Myocyte (in vitro differentiated cells): Measurements from ENCODE around the gene KIF16B. TPM values are rescaled to one million over a fixed set of nuclear protein-coding genes. Genes with fewer than 3 reads are reported as not detected.
"Not testable (repeated sequence)": the region's sequence is repeated elsewhere in the genome, so short reads cannot be mapped to it uniquely, and the experiment has no call there.

Source experiments
- DNase-seq: peaks from one replicate; pipeline ENCODE4 v3.0.0-alpha.2; 2012; ENCODE audit warnings: low read depth
- total RNA-seq: library from RNA; depleted of rRNA; stranded (reverse); fragments of >200 nt; gene quantifications from 2 replicates; pipeline ENCODE4 v1.2.3, GENCODE V29; 2014

Gene KIF16B
- total RNA-seq, 1 donor from 2014 or later: 16.0 TPM

GRCh38 chr20:16522651-16523050, 50.6 kb downstream of the KIF16B start:
- not testable (repeated sequence) for DNase-seq

GRCh38 chr20:16520154-16520553, 53.1 kb downstream of the KIF16B start:
- no peak for DNase-seq

- not testable (repeated sequence) for DNase-seq
Observed at GRCh38 chr20:16519673-16520072, 53.6 kb downstream of the KIF16B start.

- DNase-seq: no peak
Observed at GRCh38 chr20:16518784-16519084, 54.5 kb downstream of the KIF16B start.

- peak; percentile 78 for DNase-seq
Observed at GRCh38 chr20:16517946-16518783, 55.1 kb downstream of the KIF16B start.

- no peak for DNase-seq
Observed at GRCh38 chr20:16516794-16517193, 56.5 kb downstream of the KIF16B start.

GRCh38 chr20:16515046-16515445, 58.2 kb downstream of the KIF16B start:
- DNase-seq: no peak

GRCh38 chr20:16514140-16514539, 59.1 kb downstream of the KIF16B start:
- DNase-seq: no peak

- no peak for DNase-seq
Observed at GRCh38 chr20:16505894-16506293, 67.4 kb downstream of the KIF16B start.

- DNase-seq: no peak
Observed at GRCh38 chr20:16501301-16501700, 71.9 kb downstream of the KIF16B start.

- DNase-seq: no peak
Observed at GRCh38 chr20:16500197-16500596, 73.1 kb downstream of the KIF16B start.

- no peak for DNase-seq
Observed at GRCh38 chr20:16498526-16499253, 74.6 kb downstream of the KIF16B start.

GRCh38 chr20:16497896-16498295, 75.4 kb downstream of the KIF16B start:
- no peak for DNase-seq

- no peak for DNase-seq
Observed at GRCh38 chr20:16493486-16493885, 79.8 kb downstream of the KIF16B start.

GRCh38 chr20:16491294-16491905, 81.8 kb downstream of the KIF16B start:
- DNase-seq: no peak

- no peak for DNase-seq
Observed at GRCh38 chr20:16490696-16491095, 82.6 kb downstream of the KIF16B start.

- DNase-seq: no peak
Observed at GRCh38 chr20:16488616-16489015, 84.6 kb downstream of the KIF16B start.

GRCh38 chr20:16488086-16488485, 85.2 kb downstream of the KIF16B start:
- DNase-seq: no peak

GRCh38 chr20:16486532-16486931, 86.7 kb downstream of the KIF16B start:
- DNase-seq: no peak

GRCh38 chr20:16485401-16485800, 87.8 kb downstream of the KIF16B start:
- peak; percentile 44 for DNase-seq

GRCh38 chr20:16483024-16483423, 90.2 kb downstream of the KIF16B start:
- DNase-seq: no peak

GRCh38 chr20:16481977-16482376, 91.3 kb downstream of the KIF16B start:
- no peak for DNase-seq
